K562 (cell line): ENCODE results near the gene INPP4B.

Experiments used
- JUNB ChIP-seq: fragments of 450-650 bp; formaldehyde crosslinking; conservative IDR thresholded peaks from 2 replicates; pipeline ENCODE4 v1.4.0; 2020; ENCODE audit warnings: mild to moderate bottlenecking
- PHF8 ChIP-seq: fragments of 200-600 bp; sonication (generic); IDR thresholded peaks from 2 replicates; pipeline ENCODE4 v1.6.1; 2012; ENCODE audit warnings: mixed run types, mild to moderate bottlenecking, inconsistent platforms, low read length, moderate library complexity, borderline replicate concordance
- POLR2A ChIP-seq: fragments of 450-650 bp; conservative IDR thresholded peaks from 2 replicates; pipeline ENCODE4 v1.6.1; 2016
- ZNF644 ChIP-seq: fragments of 200-800 bp; sonication (Bioruptor generic); IDR thresholded peaks from 2 replicates; pipeline ENCODE4 v1.6.1; 2016; ENCODE audit warnings: low read depth, missing genetic modification characterization, missing compliant biosample characterization
- TF ChIP-seq, protein P1 (sequence below), 3 experiments: IDR thresholded peaks in 2 of 3; conservative IDR thresholded peaks in 1 of 3; 2 replicates each; pipeline ENCODE4 v1.5.1; 2011 to 2012; ENCODE audit warnings: low read length in 3 of 3, mild to moderate bottlenecking in 3 of 3, control low read depth in 2 of 3, improper control_type of control experiment in 1 of 3, inconsistent platforms in 1 of 3, low read depth in 1 of 3, mixed read lengths in 1 of 3, moderate library complexity in 1 of 3; ENCODE audit not compliant: insufficient read depth in 2 of 3
- TF ChIP-seq, protein P2 (sequence below): fragments of 250-450 bp; sonication (Bioruptor Pico); IDR thresholded peaks from 2 replicates; pipeline ENCODE4 v1.5.0; 2020; ENCODE audit warnings: mild to moderate bottlenecking, borderline replicate concordance

DNA sequence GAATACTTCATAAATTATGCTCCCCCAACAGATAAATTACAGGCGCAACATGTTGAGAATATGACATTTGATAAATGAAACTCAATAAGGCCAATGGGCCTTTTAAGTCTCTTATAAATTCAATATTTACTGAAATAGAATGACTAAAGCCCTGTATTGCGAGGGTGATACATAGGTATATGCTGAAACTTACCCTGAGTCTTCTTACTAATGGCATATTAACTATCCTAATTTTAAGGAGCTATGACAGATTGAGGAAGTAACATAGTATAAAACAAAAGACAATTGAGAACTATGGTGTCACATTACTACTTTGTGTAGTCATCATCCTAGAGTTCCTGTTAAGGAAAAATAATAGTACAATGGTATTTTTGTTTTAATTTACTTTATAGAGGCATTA, 769.1 kb downstream of the INPP4B start:
- TF ChIP-seq POLR2A (no peak), PHF8 (no peak), JUNB (CRISPR knock-in tag) (no peak), ZNF644 (tag) (no peak)
- TF ChIP-seq, protein P1, sequence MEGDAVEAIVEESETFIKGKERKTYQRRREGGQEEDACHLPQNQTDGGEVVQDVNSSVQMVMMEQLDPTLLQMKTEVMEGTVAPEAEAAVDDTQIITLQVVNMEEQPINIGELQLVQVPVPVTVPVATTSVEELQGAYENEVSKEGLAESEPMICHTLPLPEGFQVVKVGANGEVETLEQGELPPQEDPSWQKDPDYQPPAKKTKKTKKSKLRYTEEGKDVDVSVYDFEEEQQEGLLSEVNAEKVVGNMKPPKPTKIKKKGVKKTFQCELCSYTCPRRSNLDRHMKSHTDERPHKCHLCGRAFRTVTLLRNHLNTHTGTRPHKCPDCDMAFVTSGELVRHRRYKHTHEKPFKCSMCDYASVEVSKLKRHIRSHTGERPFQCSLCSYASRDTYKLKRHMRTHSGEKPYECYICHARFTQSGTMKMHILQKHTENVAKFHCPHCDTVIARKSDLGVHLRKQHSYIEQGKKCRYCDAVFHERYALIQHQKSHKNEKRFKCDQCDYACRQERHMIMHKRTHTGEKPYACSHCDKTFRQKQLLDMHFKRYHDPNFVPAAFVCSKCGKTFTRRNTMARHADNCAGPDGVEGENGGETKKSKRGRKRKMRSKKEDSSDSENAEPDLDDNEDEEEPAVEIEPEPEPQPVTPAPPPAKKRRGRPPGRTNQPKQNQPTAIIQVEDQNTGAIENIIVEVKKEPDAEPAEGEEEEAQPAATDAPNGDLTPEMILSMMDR (IDR thresholded peaks at IDR 0.05 in 2 of 3, conservative IDR thresholded peaks at IDR 0.05 in 1 of 3; ENCODE audit: insufficient read depth in 2 of 3, low read depth in 1 of 3, low read length in 3 of 3) = no peak
- TF ChIP-seq, protein P2, sequence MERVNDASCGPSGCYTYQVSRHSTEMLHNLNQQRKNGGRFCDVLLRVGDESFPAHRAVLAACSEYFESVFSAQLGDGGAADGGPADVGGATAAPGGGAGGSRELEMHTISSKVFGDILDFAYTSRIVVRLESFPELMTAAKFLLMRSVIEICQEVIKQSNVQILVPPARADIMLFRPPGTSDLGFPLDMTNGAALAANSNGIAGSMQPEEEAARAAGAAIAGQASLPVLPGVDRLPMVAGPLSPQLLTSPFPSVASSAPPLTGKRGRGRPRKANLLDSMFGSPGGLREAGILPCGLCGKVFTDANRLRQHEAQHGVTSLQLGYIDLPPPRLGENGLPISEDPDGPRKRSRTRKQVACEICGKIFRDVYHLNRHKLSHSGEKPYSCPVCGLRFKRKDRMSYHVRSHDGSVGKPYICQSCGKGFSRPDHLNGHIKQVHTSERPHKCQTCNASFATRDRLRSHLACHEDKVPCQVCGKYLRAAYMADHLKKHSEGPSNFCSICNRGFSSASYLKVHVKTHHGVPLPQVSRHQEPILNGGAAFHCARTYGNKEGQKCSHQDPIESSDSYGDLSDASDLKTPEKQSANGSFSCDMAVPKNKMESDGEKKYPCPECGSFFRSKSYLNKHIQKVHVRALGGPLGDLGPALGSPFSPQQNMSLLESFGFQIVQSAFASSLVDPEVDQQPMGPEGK (CRISPR knock-in tag) = no peak
